Lung (tissue), 12 donors: ENCODE data around the gene PALLD. TPM values are rescaled to one million over a fixed set of nuclear protein-coding genes. Genes with fewer than 3 reads are reported as not detected.

Source experiments
- ATAC-seq: fragments of 200-7000 bp; cut with Tn5 transposase; one replicate; pipeline ENCODE4 v1.9.1; 2020; ENCODE audit warnings: moderate number of reproducible peaks; ENCODE audit not compliant: insufficient read depth, low FRiP score
- DNase-seq, 3 donors: peaks; one replicate each; pipeline ENCODE4 v3.0.0-alpha.2; 2013 to 2017
- H3K27ac ChIP-seq, 2 donors: one replicate each; pipeline ENCODE4 v1.5.1; 2013; ENCODE audit warnings: mild to moderate bottlenecking in 2 of 2, moderate library complexity in 2 of 2, control low read depth in 1 of 2, inconsistent platforms in 1 of 2, low read depth in 1 of 2, low read length in 1 of 2
- H3K27me3 ChIP-seq, 3 donors: one replicate each; pipeline ENCODE4 v1.5.1; 2013; ENCODE audit warnings: low read length in 2 of 3; ENCODE audit not compliant: control insufficient read depth in 3 of 3, insufficient read depth in 3 of 3
- H3K36me3 ChIP-seq, 4 donors: one replicate each; pipeline ENCODE4 v1.5.1; 2013; ENCODE audit warnings: low read length in 4 of 4, mild to moderate bottlenecking in 1 of 4, moderate library complexity in 1 of 4; ENCODE audit not compliant: control insufficient read depth in 4 of 4, insufficient read depth in 4 of 4
- H3K4me1 ChIP-seq, 5 donors: one replicate each; pipeline ENCODE4 v1.5.1; 2013; ENCODE audit warnings: low read length in 5 of 5, mild to moderate bottlenecking in 2 of 5, moderate library complexity in 1 of 5; ENCODE audit not compliant: control insufficient read depth in 5 of 5, insufficient read depth in 5 of 5
- H3K4me3 ChIP-seq: one replicate; pipeline ENCODE4 v1.5.1; 2013; ENCODE audit warnings: mild to moderate bottlenecking, control low read depth, moderate library complexity
- H3K9ac ChIP-seq, 2 donors: one replicate each; pipeline ENCODE4 v1.5.1; 2013; ENCODE audit warnings: low read length in 2 of 2, control low read depth in 1 of 2; ENCODE audit not compliant: insufficient read depth in 1 of 2
- H3K9me3 ChIP-seq, 4 donors: one replicate each; pipeline ENCODE4 v1.5.1; 2013; ENCODE audit warnings: low read length in 3 of 4, mild to moderate bottlenecking in 1 of 4, moderate library complexity in 1 of 4; ENCODE audit not compliant: control insufficient read depth in 4 of 4, insufficient read depth in 3 of 4
- CTCF ChIP-seq: IDR thresholded peaks from 2 replicates; pipeline ENCODE4 v1.5.1; 2012; ENCODE audit warnings: mild to moderate bottlenecking; ENCODE audit errors: control extremely low read depth, extremely low read depth
- WGBS, 2 donors: extraction: QIAGEN DNeasy Blood & Tissue Kit; methylation state at CpG; one replicate each; pipeline ENCODE4 v1.1.7; 2013; 5-methylcytosine and 5-hydroxymethylcytosine counted together
- polyA plus RNA-seq, 2 donors: library from polyadenylated mRNA; stranded (reverse); fragments of 200-250 nt; gene quantifications; one replicate each; pipeline ENCODE4 v1.2.1, GENCODE V29; 2013
- total RNA-seq, 2 donors: library from RNA; depleted of rRNA in 1 of 2; stranded (reverse); fragments of >200 nt in 1 of 2; gene quantifications; one replicate each; pipeline ENCODE4 v1.2.1, GENCODE V29; 2014 to 2021
- donor health status: control.
- donor health status: control.
- donor health status: Bipolar disorder and iron deficiency.
- donor health status: healthy.
- donor health status: DM: yes; HTN: yes; CAD: no.

PALLD gene
- total and polyA plus RNA-seq, 4 donors: 20.7 to 139 (median 63.0) TPM

- Histone ChIP-seq H3K36me3 (no peaks in the 10 kb centered on the region), H3K27ac (peak overlapping the region in 1 of 2 donors; percentile 29), H3K4me3 (no peak overlapping the region), H3K9me3 (no peaks in the 10 kb centered on the region), H3K9ac (no peak overlapping the region), H3K4me1 (peaks cover 0 to 8% (median 0%) of the 10 kb centered on the region in 5 donors), H3K27me3 (no peaks in the 10 kb centered on the region)
- no peak for DNase-seq
- no peak for ATAC-seq
- no peak for TF ChIP-seq CTCF
- 50 to 65% methylated on average over 4 of the region's 4 CpGs for WGBS, 2 donors
Observed at GRCh38 chr4:168777277-168777965, 280.6 kb downstream of the PALLD start.

DNA sequence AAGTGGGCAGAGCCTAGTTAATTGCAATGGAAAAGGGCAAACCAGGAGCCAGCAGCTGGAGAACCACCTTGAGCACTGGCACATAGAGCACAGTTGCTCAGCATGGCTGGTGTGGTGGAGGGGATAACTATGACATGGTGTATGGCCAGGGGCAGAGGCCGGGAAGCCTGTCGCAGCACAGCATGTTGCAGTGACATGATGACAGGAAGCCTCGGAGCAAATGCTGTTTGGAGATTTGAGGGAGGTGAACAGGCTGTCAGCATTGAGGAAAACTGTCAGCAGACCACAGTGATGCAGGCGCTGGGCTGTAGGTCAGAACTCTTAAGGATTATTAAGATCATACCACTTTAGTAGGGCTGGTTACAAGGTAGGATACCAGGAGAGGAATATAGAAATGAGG is 284.5 kb downstream of the PALLD start:
- Histone ChIP-seq H3K27me3 (no peaks in the 10 kb centered on the region), H3K4me1 (peaks cover 0 to 6% (median 0%) of the 10 kb centered on the region in 5 donors), H3K9ac (no peak overlapping the region), H3K4me3 (no peak overlapping the region), H3K9me3 (no peaks in the 10 kb centered on the region), H3K27ac (peak overlapping the region in 1 of 2 donors; percentile 78), H3K36me3 (no peaks in the 10 kb centered on the region)
- WGBS, 2 donors: 85 to 88% methylated on average over 4 of the region's 4 CpGs
- DNase-seq (no peak), ATAC-seq (no peak)
- TF ChIP-seq CTCF: no peak

- Histone ChIP-seq H3K36me3 (no peaks in the 10 kb centered on the region), H3K4me1 (peaks cover 0 to 6% (median 0%) of the 10 kb centered on the region in 5 donors), H3K27me3 (no peaks in the 10 kb centered on the region), H3K9me3 (no peaks in the 10 kb centered on the region), H3K4me3 (no peak overlapping the region), H3K9ac (no peak overlapping the region), H3K27ac (peak overlapping the region in 1 of 2 donors; percentile 78)
- WGBS, 2 donors: 81 to 92% methylated on average over 4 of the region's 4 CpGs
- no peak for TF ChIP-seq CTCF
- DNase-seq: no peak
- no peak for ATAC-seq
Observed at GRCh38 chr4:168781926-168782325, 285.1 kb downstream of the PALLD start.
